Keratinocyte (primary cell): ENCODE results near the gene IGF2BP2. TPM values are rescaled to one million over a fixed set of nuclear protein-coding genes. Genes with fewer than 3 reads are reported as not detected.
A peak's percentile ranks its signal among the peaks of the same experiment; 100 is the strongest.

Experiments used
- DNase-seq: peaks from one replicate; pipeline ENCODE4 v3.0.0-alpha.2; 2011; ENCODE audit warnings: low read depth, missing footprints, low spot score
- FAIRE-seq: peaks from 2 replicates; lab custom pipeline; 2011; peaks lifted over from hg19 to GRCh38; lab: Jason Lieb, UNC
- H2AFZ ChIP-seq: 2 replicates; pipeline ENCODE4 v1.6.0; 2012; ENCODE audit warnings: low read length, control low read depth, inconsistent platforms; ENCODE audit not compliant: control insufficient read depth
- H3K27ac ChIP-seq: 2 replicates; pipeline ENCODE4 v1.5.1; 2011; ENCODE audit warnings: low read length; ENCODE audit not compliant: control insufficient read depth, insufficient read depth
- H3K27me3 ChIP-seq: 3 replicates; pipeline ENCODE4 v1.6.0; 2011; ENCODE audit warnings: low read length; ENCODE audit not compliant: control insufficient read depth, insufficient read depth; ENCODE audit errors: extremely low read depth
- H3K36me3 ChIP-seq, 2 experiments: 2 replicates in 1 of 2; 3 replicates in 1 of 2; pipeline ENCODE4 v1.5.1; 2011; ENCODE audit warnings: low read length in 2 of 2, mild to moderate bottlenecking in 1 of 2; ENCODE audit not compliant: control insufficient read depth in 2 of 2, insufficient read depth in 2 of 2; ENCODE audit errors: extremely low read depth in 1 of 2
- H3K4me1 ChIP-seq: 3 replicates; pipeline ENCODE4 v1.5.1; 2011; ENCODE audit warnings: low read length; ENCODE audit not compliant: control insufficient read depth, insufficient read depth; ENCODE audit errors: extremely low read depth
- H3K4me2 ChIP-seq: 3 replicates; pipeline ENCODE4 v1.6.0; 2011; ENCODE audit warnings: low read depth, low read length; ENCODE audit not compliant: control insufficient read depth, insufficient read depth; ENCODE audit errors: extremely low read depth
- H3K4me3 ChIP-seq, 3 experiments: fragments of 200-600 bp in 1 of 3; sonication (generic) in 1 of 3; 2 replicates in 2 of 3; 3 replicates in 1 of 3; pipeline ENCODE4 v1.5.1; 2011 to 2016; ENCODE audit warnings: low read length in 3 of 3, mild to moderate bottlenecking in 3 of 3, control low read depth in 2 of 3, inconsistent platforms in 1 of 3, low read depth in 1 of 3, mixed read lengths in 1 of 3, mixed run types in 1 of 3, moderate library complexity in 1 of 3; ENCODE audit not compliant: control insufficient read depth in 2 of 3, insufficient read depth in 2 of 3; ENCODE audit errors: extremely low read depth in 1 of 3
- H3K79me2 ChIP-seq: 2 replicates; pipeline ENCODE4 v1.6.0; 2012; ENCODE audit warnings: low read length; ENCODE audit not compliant: control insufficient read depth, insufficient read depth
- H3K9ac ChIP-seq: 3 replicates; pipeline ENCODE4 v1.6.0; 2011; ENCODE audit warnings: low read length; ENCODE audit not compliant: control insufficient read depth, insufficient read depth; ENCODE audit errors: extremely low read depth
- H3K9me1 ChIP-seq: 3 replicates; pipeline ENCODE4 v1.6.0; 2011; ENCODE audit warnings: low read length; ENCODE audit not compliant: control insufficient read depth, insufficient read depth; ENCODE audit errors: extremely low read depth
- H3K9me3 ChIP-seq: 2 replicates; pipeline ENCODE4 v1.5.1; 2012; ENCODE audit warnings: low read depth, low read length; ENCODE audit not compliant: control insufficient read depth
- H4K20me1 ChIP-seq: 3 replicates; pipeline ENCODE4 v1.6.0; 2011; ENCODE audit warnings: low read length; ENCODE audit not compliant: control insufficient read depth, insufficient read depth; ENCODE audit errors: extremely low read depth
- EZH2 ChIP-seq: IDR thresholded peaks from one replicate; pipeline ENCODE4 v1.6.1; 2012; ENCODE audit warnings: inconsistent platforms, mild to moderate bottlenecking, low read length, moderate library complexity
- dilution Hi-C: fragments of 300-500 bp; cut with MboI; formaldehyde crosslinking; loops from one replicate; pipeline ENCODE4 v1.7.0; 2020; ENCODE audit warnings: low sequenced_read_pairs; ENCODE audit not compliant: extremely low pct_ligation_motif_present
- polyA plus RNA-seq, 5 experiments: library from polyadenylated mRNA; depleted of rRNA in 3 of 5; stranded (reverse) in 3 of 5; stranded (forward) in 1 of 5; unstranded in 1 of 5; fragments of >200 nt; gene quantifications; 1 replicate in 1 of 5; 2 replicates in 3 of 5; 3 replicates in 1 of 5; pipeline versions ENCODE4 v1.2.1 to v1.2.3, GENCODE V29; 2011 to 2012; ENCODE audit warnings: missing spikeins in 2 of 5, low read depth in 1 of 5, low replicate concordance in 1 of 5
- TF ChIP-seq, protein P1 (sequence below), 3 experiments: IDR thresholded peaks in 1 of 3; conservative IDR thresholded peaks in 1 of 3; optimal IDR thresholded peaks in 1 of 3; 2 replicates in 2 of 3; 3 replicates in 1 of 3; pipeline versions ENCODE3 to v1.5.1; 2011; ENCODE audit warnings: low read length in 3 of 3, mild to moderate bottlenecking in 3 of 3, moderate library complexity in 2 of 3, control low read depth in 1 of 3, inconsistent platforms in 1 of 3; ENCODE audit not compliant: insufficient read depth in 2 of 3; ENCODE audit errors: extremely low read depth in 1 of 3

Gene IGF2BP2
- polyA plus RNA-seq, 1 donor (not counting 4 experiments of a cell fraction or from before 2014, with no cell fraction given) = 21.2 TPM

DNA sequence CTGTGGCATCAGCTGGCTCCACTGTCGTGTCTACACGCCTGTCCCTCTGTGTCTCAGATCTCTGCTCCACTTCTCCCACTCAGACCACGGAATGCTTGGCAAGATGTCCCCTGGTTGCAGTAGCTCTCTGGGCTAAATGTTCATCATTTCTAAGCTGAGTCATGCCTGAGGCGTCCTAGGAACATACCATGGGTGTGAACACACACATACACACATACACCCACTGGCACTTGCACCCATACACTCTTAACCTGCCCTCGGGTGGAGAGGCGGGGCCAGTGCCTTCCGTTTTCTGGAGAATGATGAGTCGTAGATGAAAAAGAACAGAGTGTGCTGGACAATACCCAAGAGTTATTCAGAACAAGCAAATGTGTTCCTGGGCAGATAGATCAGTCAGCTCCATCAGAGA is 166.3 kb downstream of the IGF2BP2 start:
- DNase-seq (peak; percentile 99), FAIRE-seq (peak; percentile 99)
- peak overlapping the region in 1 of 3 experiments; percentile 7 for H3K4me3 ChIP-seq
- dilution Hi-C loops = no loop called here
- peak overlapping the region; percentile 88 for H3K27ac ChIP-seq
- H3K9me3 ChIP-seq = no peaks in the 10 kb centered on the region
- peaks cover 59% of the 10 kb centered on the region for H3K4me1 ChIP-seq
- peaks cover 23 to 45% of the 10 kb centered on the region in 2 experiments for H3K36me3 ChIP-seq
- no peak overlapping the region for H2AFZ ChIP-seq
- H3K9ac ChIP-seq = peak overlapping the region; percentile 57
- no peaks in the 10 kb centered on the region for H3K9me1 ChIP-seq
- no peaks in the 10 kb centered on the region for H3K79me2 ChIP-seq
- H4K20me1 ChIP-seq = no peaks in the 10 kb centered on the region
- H3K4me2 ChIP-seq = peak overlapping the region; percentile 55
- no peaks in the 10 kb centered on the region for H3K27me3 ChIP-seq
- TF ChIP-seq, protein P1, sequence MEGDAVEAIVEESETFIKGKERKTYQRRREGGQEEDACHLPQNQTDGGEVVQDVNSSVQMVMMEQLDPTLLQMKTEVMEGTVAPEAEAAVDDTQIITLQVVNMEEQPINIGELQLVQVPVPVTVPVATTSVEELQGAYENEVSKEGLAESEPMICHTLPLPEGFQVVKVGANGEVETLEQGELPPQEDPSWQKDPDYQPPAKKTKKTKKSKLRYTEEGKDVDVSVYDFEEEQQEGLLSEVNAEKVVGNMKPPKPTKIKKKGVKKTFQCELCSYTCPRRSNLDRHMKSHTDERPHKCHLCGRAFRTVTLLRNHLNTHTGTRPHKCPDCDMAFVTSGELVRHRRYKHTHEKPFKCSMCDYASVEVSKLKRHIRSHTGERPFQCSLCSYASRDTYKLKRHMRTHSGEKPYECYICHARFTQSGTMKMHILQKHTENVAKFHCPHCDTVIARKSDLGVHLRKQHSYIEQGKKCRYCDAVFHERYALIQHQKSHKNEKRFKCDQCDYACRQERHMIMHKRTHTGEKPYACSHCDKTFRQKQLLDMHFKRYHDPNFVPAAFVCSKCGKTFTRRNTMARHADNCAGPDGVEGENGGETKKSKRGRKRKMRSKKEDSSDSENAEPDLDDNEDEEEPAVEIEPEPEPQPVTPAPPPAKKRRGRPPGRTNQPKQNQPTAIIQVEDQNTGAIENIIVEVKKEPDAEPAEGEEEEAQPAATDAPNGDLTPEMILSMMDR (optimal IDR thresholded peaks at IDR 0.05 in 1 of 3, IDR thresholded peaks at IDR 0.05 in 1 of 3, conservative IDR thresholded peaks at IDR 0.05 in 1 of 3; ENCODE audit: extremely low read depth in 1 of 3, insufficient read depth in 2 of 3, low read length in 3 of 3) = no peak
- no peak for TF ChIP-seq EZH2

DNA sequence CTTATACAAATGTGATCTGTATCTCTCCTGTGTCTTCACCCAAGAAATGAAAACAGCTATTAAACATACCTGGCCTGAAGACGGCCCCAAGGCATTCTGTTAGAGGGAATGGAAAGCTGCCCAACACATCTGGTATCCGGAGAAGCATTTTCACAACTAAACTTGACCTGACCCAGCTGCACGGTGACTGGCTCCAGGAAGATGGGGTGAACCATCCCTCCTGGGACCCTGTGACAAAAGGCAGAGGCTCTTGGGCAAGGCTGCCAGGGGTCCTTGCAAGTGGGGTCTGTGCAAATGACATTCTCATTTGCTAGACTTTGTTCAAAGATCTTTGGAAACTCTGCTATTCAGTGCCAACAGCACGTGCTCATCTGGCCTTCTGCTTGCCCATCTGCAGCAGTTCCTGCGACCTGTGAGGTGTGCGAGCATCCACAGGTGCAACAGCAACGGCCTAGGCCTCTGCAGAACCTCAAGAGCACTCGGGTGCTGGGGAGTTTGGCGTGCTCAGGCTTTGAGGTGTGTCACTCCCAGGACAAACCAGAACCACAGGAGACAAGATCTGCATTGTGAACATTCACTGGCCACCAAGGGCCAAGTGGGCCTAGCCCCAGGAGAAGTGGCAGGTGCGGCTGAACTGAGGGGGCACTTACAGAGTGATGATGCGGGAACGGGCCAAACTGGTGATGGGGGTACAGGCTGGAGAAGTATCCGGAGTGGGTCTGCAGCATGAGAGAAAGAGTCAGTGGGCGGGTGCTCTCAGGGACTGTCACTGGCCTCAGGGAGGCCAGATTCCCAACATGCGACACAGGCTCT is 166.9 kb downstream of the IGF2BP2 start:
- Histone ChIP-seq H3K27ac (peak overlapping the region; percentile 88), H3K4me2 (peak overlapping the region; percentile 55), H3K79me2 (no peaks in the 10 kb centered on the region), H3K4me3 (peak overlapping the region in 1 of 3 experiments; percentile 7), H3K9me1 (no peaks in the 10 kb centered on the region), H3K4me1 (peaks cover 59% of the 10 kb centered on the region), H2AFZ (no peak overlapping the region), H3K36me3 (peaks cover 23 to 43% of the 10 kb centered on the region in 2 experiments), H3K9ac (peak overlapping the region; percentile 57), H3K9me3 (no peaks in the 10 kb centered on the region), H4K20me1 (no peaks in the 10 kb centered on the region), H3K27me3 (no peaks in the 10 kb centered on the region)
- TF ChIP-seq EZH2 = no peak
- TF ChIP-seq, protein P1 (optimal IDR thresholded peaks at IDR 0.05 in 1 of 3, IDR thresholded peaks at IDR 0.05 in 1 of 3, conservative IDR thresholded peaks at IDR 0.05 in 1 of 3; ENCODE audit: extremely low read depth in 1 of 3, insufficient read depth in 2 of 3, low read length in 3 of 3) = no peak
- DNase-seq = no peak
- dilution Hi-C loops = no loop called here
- peak; percentile 9 for FAIRE-seq
